Mucosa of descending colon (tissue), 3 donors: ENCODE results near the gene CDS1. TPM values are rescaled to one million over a fixed set of nuclear protein-coding genes. Genes with fewer than 3 reads are reported as not detected.

Experiments used
- ATAC-seq: fragments of 200-7000 bp; cut with Tn5 transposase; one replicate; pipeline ENCODE4 v1.9.1; 2020; ENCODE audit warnings: mild to moderate bottlenecking, moderate library complexity
- DNase-seq, 3 donors: peaks; one replicate each; pipeline ENCODE4 v3.0.0-alpha.2; 2020
- H3K36me3 ChIP-seq: fragments of 200-600 bp; one replicate; pipeline ENCODE4 v1.8.0; 2021; ENCODE audit warnings: low read depth, mild to moderate bottlenecking
- H3K4me1 ChIP-seq: fragments of 200-600 bp; one replicate; pipeline ENCODE4 v1.8.0; 2021; ENCODE audit warnings: low read depth, mild to moderate bottlenecking
- H3K4me3 ChIP-seq: fragments of 200-600 bp; one replicate; pipeline ENCODE4 v1.8.0; 2021; ENCODE audit warnings: mild to moderate bottlenecking
- H3K9me3 ChIP-seq: fragments of 200-600 bp; one replicate; pipeline ENCODE4 v1.8.0; 2021; ENCODE audit warnings: mild to moderate bottlenecking
- intact Hi-C, 2 donors: fragments of 100-400 bp; cut with DNase I in 1 of 2; cut with micrococcal nuclease in 1 of 2; formaldehyde crosslinking; loops; one replicate each; pipeline versions ENCODE4 v1.11.0 to v1.11.1; 2022; cut with DNase I, micrococcal nuclease
- total RNA-seq, 3 donors: library from RNA; stranded (reverse); fragmentation: NEBNext Ultra II Directional in 2 of 3; extraction: Animal tissue kit (Norgen Biotek cat#: 25700) in 2 of 3; gene quantifications; one replicate each; pipeline versions ENCODE4 v1.2.1 to v1.2.4, GENCODE V29; 2021 to 2023
- TF ChIP-seq, protein P1 (sequence below): fragments of 200-600 bp; IDR thresholded peaks from one replicate; pipeline ENCODE4 v1.8.0; 2022; ENCODE audit warnings: antibody characterized with exemption, mild to moderate bottlenecking
- donor health status: DM: no; HTN: no; CAD: no; lungs with moderate emphysema.
- donor health status: DM: no; HTN: no; CAD: no.
- donor health status: DM: no; HTN: yes; CAD: no.

Gene CDS1
- total RNA-seq, 3 donors from 2014 or later, result 18.9 to 44.2 (median 39.2) TPM

GRCh38 chr4:84632092-84632491, 49.2 kb downstream of the CDS1 start:
- no peak for DNase-seq
- intact Hi-C loops, result no loop called here
- no peak overlapping the region for H3K4me3 ChIP-seq
- no peaks in the 10 kb centered on the region for H3K4me1 ChIP-seq
- no peak for ATAC-seq
- no peaks in the 10 kb centered on the region for H3K36me3 ChIP-seq
- H3K9me3 ChIP-seq, result no peaks in the 10 kb centered on the region
- TF ChIP-seq, protein P1, sequence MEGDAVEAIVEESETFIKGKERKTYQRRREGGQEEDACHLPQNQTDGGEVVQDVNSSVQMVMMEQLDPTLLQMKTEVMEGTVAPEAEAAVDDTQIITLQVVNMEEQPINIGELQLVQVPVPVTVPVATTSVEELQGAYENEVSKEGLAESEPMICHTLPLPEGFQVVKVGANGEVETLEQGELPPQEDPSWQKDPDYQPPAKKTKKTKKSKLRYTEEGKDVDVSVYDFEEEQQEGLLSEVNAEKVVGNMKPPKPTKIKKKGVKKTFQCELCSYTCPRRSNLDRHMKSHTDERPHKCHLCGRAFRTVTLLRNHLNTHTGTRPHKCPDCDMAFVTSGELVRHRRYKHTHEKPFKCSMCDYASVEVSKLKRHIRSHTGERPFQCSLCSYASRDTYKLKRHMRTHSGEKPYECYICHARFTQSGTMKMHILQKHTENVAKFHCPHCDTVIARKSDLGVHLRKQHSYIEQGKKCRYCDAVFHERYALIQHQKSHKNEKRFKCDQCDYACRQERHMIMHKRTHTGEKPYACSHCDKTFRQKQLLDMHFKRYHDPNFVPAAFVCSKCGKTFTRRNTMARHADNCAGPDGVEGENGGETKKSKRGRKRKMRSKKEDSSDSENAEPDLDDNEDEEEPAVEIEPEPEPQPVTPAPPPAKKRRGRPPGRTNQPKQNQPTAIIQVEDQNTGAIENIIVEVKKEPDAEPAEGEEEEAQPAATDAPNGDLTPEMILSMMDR, result no peak

DNA sequence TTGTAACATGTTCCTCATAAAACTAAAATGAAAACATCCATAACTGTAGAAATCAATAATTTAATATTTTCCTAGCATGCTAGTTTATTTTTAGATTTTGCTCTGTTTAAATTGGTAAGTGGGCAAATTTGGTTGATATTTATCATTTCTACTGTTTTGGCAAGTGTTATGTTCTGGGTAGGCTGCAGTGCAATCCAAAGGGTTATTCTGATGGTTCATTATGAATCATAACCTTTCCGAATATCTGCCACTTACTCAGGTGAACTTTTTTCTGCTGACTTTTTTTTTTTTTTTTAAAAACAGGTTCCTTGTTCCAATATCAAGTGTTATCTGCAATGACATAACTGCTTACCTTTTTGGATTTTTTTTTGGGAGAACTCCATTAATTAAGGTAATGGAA, 52.0 kb downstream of the CDS1 start:
- no peak overlapping the region for H3K4me3 ChIP-seq
- ATAC-seq, result no peak
- DNase-seq, result no peak
- intact Hi-C loops, result no loop called here
- TF ChIP-seq, protein P1, result no peak
- no peaks in the 10 kb centered on the region for H3K9me3 ChIP-seq
- no peaks in the 10 kb centered on the region for H3K36me3 ChIP-seq
- no peaks in the 10 kb centered on the region for H3K4me1 ChIP-seq

DNA sequence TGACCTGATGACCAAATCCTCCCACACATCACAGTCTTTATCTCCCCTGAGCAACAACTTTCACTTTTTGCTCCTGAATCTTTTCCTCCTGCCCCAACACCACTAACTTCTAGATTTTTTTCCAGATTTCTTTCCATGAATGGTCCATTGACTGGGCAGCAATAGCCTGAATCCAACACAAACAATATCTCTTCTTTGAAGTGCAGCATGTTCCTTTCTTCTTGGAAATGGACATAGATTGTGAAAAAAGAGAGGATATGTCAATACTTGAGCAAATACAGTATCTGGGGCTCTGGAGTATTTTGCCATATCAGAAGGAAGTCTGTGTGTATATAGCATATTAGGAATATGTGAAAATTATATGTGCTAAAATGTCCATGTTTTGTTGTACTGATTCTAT, 55.2 kb downstream of the CDS1 start:
- TF ChIP-seq, protein P1, result no peak
- ATAC-seq (no peak), DNase-seq (no peak)
- no peak overlapping the region for H3K4me3 ChIP-seq
- H3K36me3 ChIP-seq, result no peaks in the 10 kb centered on the region
- intact Hi-C loops, result no loop called here
- H3K9me3 ChIP-seq, result no peaks in the 10 kb centered on the region
- H3K4me1 ChIP-seq, result no peaks in the 10 kb centered on the region

DNA sequence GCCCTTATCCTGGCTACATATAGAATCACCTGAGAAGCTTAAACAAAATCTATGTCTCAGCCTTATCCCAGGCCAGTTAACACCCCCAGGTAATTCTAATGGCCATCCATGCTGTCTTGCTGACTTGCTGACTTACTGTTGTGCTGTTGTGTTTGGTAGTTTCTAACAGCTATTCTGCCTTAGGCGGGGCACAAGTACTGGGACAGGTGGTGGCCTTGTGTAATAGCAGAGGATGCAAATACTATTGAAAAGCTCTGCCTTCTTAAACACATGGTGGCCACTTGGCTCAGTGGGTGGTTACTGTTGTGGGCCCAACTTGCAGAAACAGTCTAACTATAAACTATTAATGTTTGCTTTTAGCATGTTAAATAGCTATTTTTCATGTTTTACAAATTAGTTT, 56.2 kb downstream of the CDS1 start:
- Histone ChIP-seq H3K9me3 (no peaks in the 10 kb centered on the region), H3K4me1 (no peaks in the 10 kb centered on the region), H3K4me3 (no peak overlapping the region), H3K36me3 (no peaks in the 10 kb centered on the region)
- ATAC-seq (peak; percentile 50), DNase-seq (no peak)
- TF ChIP-seq, protein P1, result no peak
- intact Hi-C loops, result no loop called here

DNA sequence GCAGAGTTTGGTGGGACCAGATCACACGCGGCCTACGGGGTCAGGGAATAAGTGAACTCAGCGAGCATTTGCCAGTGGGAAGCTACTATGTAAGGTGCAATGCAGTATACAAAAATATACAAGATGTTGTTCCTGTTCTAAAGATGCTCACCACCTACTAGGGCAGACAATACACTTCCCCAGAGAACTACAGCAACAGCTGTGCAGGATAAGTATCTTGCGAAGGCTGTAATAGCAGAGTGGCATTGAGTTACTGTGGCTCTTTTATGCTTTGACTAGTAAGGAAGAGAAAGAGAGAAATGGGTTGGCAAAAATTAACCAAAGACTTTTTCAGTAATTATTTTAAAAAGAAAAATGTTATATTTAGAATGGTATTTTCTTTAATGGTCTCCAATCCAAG, 61.2 kb downstream of the CDS1 start:
- DNase-seq, result no peak
- Histone ChIP-seq H3K36me3 (no peaks in the 10 kb centered on the region), H3K4me1 (peaks cover 17% of the 10 kb centered on the region), H3K9me3 (no peaks in the 10 kb centered on the region), H3K4me3 (no peak overlapping the region)
- TF ChIP-seq, protein P1, result no peak
- intact Hi-C loops, result no loop called here
- no peak for ATAC-seq

GRCh38 chr4:84647312-84647884, 64.5 kb downstream of the CDS1 start:
- no peak overlapping the region for H3K4me3 ChIP-seq
- TF ChIP-seq, protein P1, result no peak
- H3K9me3 ChIP-seq, result no peaks in the 10 kb centered on the region
- no peak for ATAC-seq
- H3K4me1 ChIP-seq, result peaks cover 26% of the 10 kb centered on the region
- DNase-seq, result peak in 1 of 3 donors; percentile 5
- no peaks in the 10 kb centered on the region for H3K36me3 ChIP-seq
- intact Hi-C loops, result no loop called here
